Testis (tissue), 2 donors: ENCODE data around the gene OR10D3.

ENCODE experiments used
- CTCF ChIP-seq, 3 experiments: fragments of 450-650 bp in 2 of 3; fragments of 200-600 bp in 1 of 3; sonication (generic) in 1 of 3; IDR thresholded peaks; one replicate each; pipeline ENCODE4 v1.5.1; 2016 to 2019; ENCODE audit warnings: antibody characterized with exemption in 3 of 3, mild to moderate bottlenecking in 2 of 3, moderate library complexity in 1 of 3
- POLR2A ChIP-seq: fragments of 450-650 bp; IDR thresholded peaks from one replicate; pipeline ENCODE4 v1.6.1; 2017; ENCODE audit warnings: antibody characterized with exemption, mild to moderate bottlenecking, moderate library complexity

- TF ChIP-seq CTCF (IDR thresholded peaks at IDR 0.05) (no peak), POLR2A (no peak)
Measured at GRCh38 chr11:124210421-124210820, 27.3 kb downstream of the OR10D3 start.
